Glutamatergic neuron (in vitro differentiated cells): ENCODE measurements around the gene LPCAT1. TPM values are rescaled to one million over a fixed set of nuclear protein-coding genes. Genes with fewer than 3 reads are reported as not detected.

Experiments
- DNase-seq: peaks from one replicate; pipeline ENCODE4 v3.0.0; 2022
- H3K27ac Mint-ChIP-seq: one replicate; pipeline ENCODE4 v1.8.0; 2020; ENCODE audit warnings: mild to moderate bottlenecking, mixed read lengths, inconsistent platforms; ENCODE audit not compliant: unreplicated experiment
- H3K27me3 Mint-ChIP-seq: one replicate; pipeline ENCODE4 v1.8.0; 2020; ENCODE audit warnings: mild to moderate bottlenecking, moderate library complexity, mixed read lengths, inconsistent platforms; ENCODE audit not compliant: unreplicated experiment
- H3K36me3 Mint-ChIP-seq: one replicate; pipeline ENCODE4 v1.8.0; 2020; ENCODE audit warnings: mild to moderate bottlenecking, mixed read lengths, inconsistent platforms; ENCODE audit not compliant: unreplicated experiment
- H3K4me1 Mint-ChIP-seq: one replicate; pipeline ENCODE4 v1.8.0; 2020; ENCODE audit warnings: mild to moderate bottlenecking, low read depth, mixed read lengths, inconsistent platforms; ENCODE audit not compliant: unreplicated experiment
- H3K4me3 Mint-ChIP-seq: one replicate; pipeline ENCODE4 v1.8.0; 2020; ENCODE audit warnings: mild to moderate bottlenecking, mixed read lengths, inconsistent platforms; ENCODE audit not compliant: unreplicated experiment
- H3K9me3 Mint-ChIP-seq: one replicate; pipeline ENCODE4 v1.8.0; 2020; ENCODE audit warnings: mild to moderate bottlenecking, moderate library complexity, mixed read lengths, inconsistent platforms; ENCODE audit not compliant: unreplicated experiment
- total RNA-seq: library from RNA; stranded (reverse); fragmentation: NEBNext Ultra II Directional; extraction: Animal tissue kit (Norgen Biotek cat#: 25700); gene quantifications from one replicate; pipeline ENCODE4 v1.2.1, GENCODE V29; 2021; ENCODE audit not compliant: unreplicated experiment
- TF ChIP-seq, protein P1 (sequence below): fragments of 200-600 bp; sonication (generic); IDR thresholded peaks from one replicate; pipeline ENCODE4 v1.5.0; 2021; ENCODE audit not compliant: partially characterized antibody, unreplicated experiment

Gene LPCAT1
- total RNA-seq, 1 donor from 2014 or later: 113 TPM

GRCh38 chr5:1490376-1490775 is 33.4 kb downstream of the LPCAT1 start:
- TF ChIP-seq, protein P1, sequence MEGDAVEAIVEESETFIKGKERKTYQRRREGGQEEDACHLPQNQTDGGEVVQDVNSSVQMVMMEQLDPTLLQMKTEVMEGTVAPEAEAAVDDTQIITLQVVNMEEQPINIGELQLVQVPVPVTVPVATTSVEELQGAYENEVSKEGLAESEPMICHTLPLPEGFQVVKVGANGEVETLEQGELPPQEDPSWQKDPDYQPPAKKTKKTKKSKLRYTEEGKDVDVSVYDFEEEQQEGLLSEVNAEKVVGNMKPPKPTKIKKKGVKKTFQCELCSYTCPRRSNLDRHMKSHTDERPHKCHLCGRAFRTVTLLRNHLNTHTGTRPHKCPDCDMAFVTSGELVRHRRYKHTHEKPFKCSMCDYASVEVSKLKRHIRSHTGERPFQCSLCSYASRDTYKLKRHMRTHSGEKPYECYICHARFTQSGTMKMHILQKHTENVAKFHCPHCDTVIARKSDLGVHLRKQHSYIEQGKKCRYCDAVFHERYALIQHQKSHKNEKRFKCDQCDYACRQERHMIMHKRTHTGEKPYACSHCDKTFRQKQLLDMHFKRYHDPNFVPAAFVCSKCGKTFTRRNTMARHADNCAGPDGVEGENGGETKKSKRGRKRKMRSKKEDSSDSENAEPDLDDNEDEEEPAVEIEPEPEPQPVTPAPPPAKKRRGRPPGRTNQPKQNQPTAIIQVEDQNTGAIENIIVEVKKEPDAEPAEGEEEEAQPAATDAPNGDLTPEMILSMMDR: no peak
- Mint-ChIP-seq H3K4me3 (peak overlapping the region; percentile 42), H3K9me3 (peaks cover 3% of the 10 kb centered on the region), H3K36me3 (peaks cover 9% of the 10 kb centered on the region), H3K4me1 (peaks cover 7% of the 10 kb centered on the region), H3K27me3 (peaks cover 3% of the 10 kb centered on the region), H3K27ac (no peak overlapping the region)
- DNase-seq: no peak

DNA sequence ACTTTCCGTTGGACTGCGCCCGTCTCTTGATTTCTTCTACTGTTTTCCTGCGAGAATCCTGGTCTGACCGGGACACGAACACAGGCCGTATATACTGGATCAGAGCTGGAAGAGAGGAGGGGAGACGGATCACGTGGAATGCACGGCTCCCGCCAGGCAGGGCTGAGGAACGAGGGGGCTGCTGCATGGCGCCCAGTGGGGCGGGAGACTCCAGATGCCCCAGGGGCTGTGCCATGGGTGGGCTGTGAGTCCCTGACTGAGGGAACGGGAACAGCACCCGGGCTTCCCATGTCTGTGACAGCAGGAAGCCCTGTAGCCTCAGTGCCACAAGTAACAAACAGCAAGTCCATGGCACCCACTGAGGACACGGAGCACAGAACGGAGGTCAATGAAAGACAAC is 34.0 kb downstream of the LPCAT1 start:
- H3K27ac Mint-ChIP-seq: no peak overlapping the region
- TF ChIP-seq, protein P1: no peak
- peaks cover 9% of the 10 kb centered on the region for H3K36me3 Mint-ChIP-seq
- H3K4me1 Mint-ChIP-seq: peaks cover 7% of the 10 kb centered on the region
- peaks cover 3% of the 10 kb centered on the region for H3K9me3 Mint-ChIP-seq
- no peak overlapping the region for H3K4me3 Mint-ChIP-seq
- DNase-seq: no peak
- peaks cover 3% of the 10 kb centered on the region for H3K27me3 Mint-ChIP-seq

GRCh38 chr5:1488882-1489680 is 34.7 kb downstream of the LPCAT1 start:
- TF ChIP-seq, protein P1: no peak
- no peak for DNase-seq
- Mint-ChIP-seq H3K4me3 (no peak overlapping the region), H3K27me3 (peaks cover 3% of the 10 kb centered on the region), H3K27ac (no peak overlapping the region), H3K4me1 (peaks cover 7% of the 10 kb centered on the region), H3K36me3 (peaks cover 9% of the 10 kb centered on the region), H3K9me3 (peaks cover 3% of the 10 kb centered on the region)

DNA sequence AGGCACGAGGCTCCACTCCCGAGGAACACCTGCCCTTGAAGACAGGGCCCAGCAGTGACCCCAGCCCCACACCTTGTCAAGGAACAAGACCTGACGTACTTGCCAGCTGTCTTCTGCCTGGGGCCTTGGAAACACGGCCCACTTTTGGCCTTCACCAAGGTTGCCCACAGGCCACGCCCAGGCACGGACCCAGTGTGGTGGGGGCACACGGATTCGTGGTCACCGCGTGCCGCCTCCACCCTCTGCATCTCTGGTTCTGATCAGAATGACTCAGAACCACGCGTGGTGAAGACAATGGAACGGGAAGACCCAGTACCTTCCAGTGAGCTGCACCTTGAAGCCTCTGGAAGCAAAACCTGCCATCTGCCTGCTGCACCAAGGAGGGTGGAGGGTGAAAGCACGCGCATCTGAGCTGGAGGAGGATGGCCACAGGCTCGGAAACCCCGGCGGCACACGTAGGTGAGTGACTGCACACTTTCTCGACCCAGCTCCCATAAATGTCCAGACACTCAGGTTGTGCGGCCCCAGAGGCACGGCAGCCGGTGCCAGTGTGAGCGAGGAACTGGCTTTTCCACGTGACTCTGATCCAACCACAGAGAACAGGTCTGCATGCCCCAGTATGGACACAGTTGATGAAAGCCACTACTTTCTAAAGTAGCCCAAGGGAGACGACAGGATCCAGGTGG is 36.5 kb downstream of the LPCAT1 start:
- Mint-ChIP-seq H3K9me3 (peaks cover 3% of the 10 kb centered on the region), H3K4me1 (peaks cover 7% of the 10 kb centered on the region), H3K4me3 (no peak overlapping the region), H3K36me3 (peaks cover 9% of the 10 kb centered on the region), H3K27me3 (peaks cover 3% of the 10 kb centered on the region), H3K27ac (no peak overlapping the region)
- DNase-seq: no peak
- TF ChIP-seq, protein P1: no peak

DNA sequence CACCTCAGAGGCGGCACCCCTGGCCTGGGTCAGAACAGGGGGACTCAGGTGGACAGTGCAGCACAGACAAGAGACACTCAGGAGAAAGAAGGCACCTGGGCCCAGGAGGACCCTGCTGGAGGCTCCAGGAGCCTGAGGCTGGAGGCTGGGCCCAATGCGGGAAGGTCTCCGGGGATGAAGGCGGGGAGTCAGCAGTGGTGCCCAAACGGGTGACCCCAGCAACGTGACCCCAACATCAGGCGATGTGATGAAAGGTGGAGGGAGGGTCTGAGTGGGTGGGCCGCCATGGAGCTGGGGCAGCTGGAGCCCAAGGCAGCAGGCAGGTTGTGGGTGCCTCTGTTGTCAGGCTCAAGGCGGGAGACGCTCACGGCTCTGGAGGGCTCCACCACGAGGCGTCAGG is 37.5 kb downstream of the LPCAT1 start:
- H3K27me3 Mint-ChIP-seq: peaks cover 8% of the 10 kb centered on the region
- H3K4me1 Mint-ChIP-seq: peaks cover 7% of the 10 kb centered on the region
- no peak overlapping the region for H3K27ac Mint-ChIP-seq
- H3K9me3 Mint-ChIP-seq: peaks cover 3% of the 10 kb centered on the region
- no peak for DNase-seq
- H3K4me3 Mint-ChIP-seq: no peak overlapping the region
- peaks cover 9% of the 10 kb centered on the region for H3K36me3 Mint-ChIP-seq
- TF ChIP-seq, protein P1: no peak
